Measurements from ENCODE around the gene TCEA3.

The TCEA3 gene

GRCh38 chr1:23461050-23461449 is 36.5 kb upstream of the TCEA3 start:
- no peak for DNase-seq (ENCODE audit: low read depth, low spot score)
- WGBS (ENCODE audit: insufficient coverage, insufficient read length) = no CpG with 5 or more reads among the region's 3 CpGs
- Histone ChIP-seq H3K27ac (ENCODE audit: low read length) (no peak overlapping the region), H3K9me3 (ENCODE audit: control insufficient read depth, insufficient read depth, low read length) (no peaks in the 10 kb centered on the region), H3K27me3 (ENCODE audit: control insufficient read depth, insufficient read depth, low read length) (no peaks in the 10 kb centered on the region), H3K4me1 (ENCODE audit: control insufficient read depth, insufficient read depth, low read length) (no peaks in the 10 kb centered on the region), H3K36me3 (ENCODE audit: control insufficient read depth, insufficient read depth, low read length) (no peaks in the 10 kb centered on the region; the same call in 1 of the 2 replicates), H3K4me3 (ENCODE audit: low read length) (no peak overlapping the region)

GRCh38 chr1:23460519-23460918 is 36.0 kb upstream of the TCEA3 start:
- Histone ChIP-seq H3K27me3 (ENCODE audit: control insufficient read depth, insufficient read depth, low read length) (no peaks in the 10 kb centered on the region), H3K4me1 (ENCODE audit: control insufficient read depth, insufficient read depth, low read length) (no peaks in the 10 kb centered on the region), H3K9me3 (ENCODE audit: control insufficient read depth, insufficient read depth, low read length) (no peaks in the 10 kb centered on the region), H3K27ac (ENCODE audit: low read length) (no peak overlapping the region), H3K4me3 (ENCODE audit: low read length) (no peak overlapping the region), H3K36me3 (ENCODE audit: control insufficient read depth, insufficient read depth, low read length) (no peaks in the 10 kb centered on the region; the same call in 1 of the 2 replicates)
- DNase-seq (ENCODE audit: low read depth, low spot score) = no peak
- WGBS (ENCODE audit: insufficient coverage, insufficient read length) = no CpG with 5 or more reads among the region's 4 CpGs

- H3K27me3 ChIP-seq (ENCODE audit: control insufficient read depth, insufficient read depth, low read length) = no peaks in the 10 kb centered on the region
- H3K36me3 ChIP-seq (ENCODE audit: control insufficient read depth, insufficient read depth, low read length) = peaks cover 4% of the 10 kb centered on the region
- H3K9me3 ChIP-seq (ENCODE audit: control insufficient read depth, insufficient read depth, low read length) = no peaks in the 10 kb centered on the region
- H3K27ac ChIP-seq (ENCODE audit: low read length) = no peak overlapping the region
- H3K4me1 ChIP-seq (ENCODE audit: control insufficient read depth, insufficient read depth, low read length) = no peaks in the 10 kb centered on the region
- WGBS (ENCODE audit: insufficient coverage, insufficient read length) = no CpG with 5 or more reads among the region's 2 CpGs
- DNase-seq (ENCODE audit: low read depth, low spot score) = peak; percentile 37
- H3K4me3 ChIP-seq (ENCODE audit: low read length) = no peak overlapping the region
Measured at GRCh38 chr1:23459338-23459757, 34.8 kb upstream of the TCEA3 start.

- Histone ChIP-seq H3K27me3 (ENCODE audit: control insufficient read depth, insufficient read depth, low read length) (no peaks in the 10 kb centered on the region), H3K9me3 (ENCODE audit: control insufficient read depth, insufficient read depth, low read length) (no peaks in the 10 kb centered on the region), H3K4me3 (ENCODE audit: low read length) (no peak overlapping the region), H3K27ac (ENCODE audit: low read length) (no peak overlapping the region), H3K4me1 (ENCODE audit: control insufficient read depth, insufficient read depth, low read length) (no peaks in the 10 kb centered on the region), H3K36me3 (ENCODE audit: control insufficient read depth, insufficient read depth, low read length) (peaks cover 4% of the 10 kb centered on the region)
- no peak for DNase-seq (ENCODE audit: low read depth, low spot score)
- no CpG with 5 or more reads among the region's 5 CpGs for whole genome bisulfite sequencing (ENCODE audit: insufficient coverage, insufficient read length)
Measured at GRCh38 chr1:23456226-23456625, 31.7 kb upstream of the TCEA3 start.

GRCh38 chr1:23453455-23454000 is 29.0 kb upstream of the TCEA3 start:
- Histone ChIP-seq H3K27me3 (ENCODE audit: control insufficient read depth, insufficient read depth, low read length) (no peaks in the 10 kb centered on the region), H3K4me1 (ENCODE audit: control insufficient read depth, insufficient read depth, low read length) (no peaks in the 10 kb centered on the region), H3K9me3 (ENCODE audit: control insufficient read depth, insufficient read depth, low read length) (no peaks in the 10 kb centered on the region), H3K27ac (ENCODE audit: low read length) (no peak overlapping the region), H3K36me3 (ENCODE audit: control insufficient read depth, insufficient read depth, low read length) (peaks cover 4% of the 10 kb centered on the region), H3K4me3 (ENCODE audit: low read length) (no peak overlapping the region)
- DNase-seq (ENCODE audit: low read depth, low spot score) = no peak
- no CpG with 5 or more reads among the region's 3 CpGs for WGBS (ENCODE audit: insufficient coverage, insufficient read length)

- peaks cover 4% of the 10 kb centered on the region for H3K36me3 ChIP-seq (ENCODE audit: control insufficient read depth, insufficient read depth, low read length)
Measured at GRCh38 chr1:23452011-23452411, 27.5 kb upstream of the TCEA3 start.

GRCh38 chr1:23451441-23451840 is 26.9 kb upstream of the TCEA3 start:
- H3K9me3 ChIP-seq (ENCODE audit: control insufficient read depth, insufficient read depth, low read length) = no peaks in the 10 kb centered on the region
- no peaks in the 10 kb centered on the region for H3K4me1 ChIP-seq (ENCODE audit: control insufficient read depth, insufficient read depth, low read length)
- no peak overlapping the region for H3K27ac ChIP-seq (ENCODE audit: low read length)
- peaks cover 4% of the 10 kb centered on the region for H3K36me3 ChIP-seq (ENCODE audit: control insufficient read depth, insufficient read depth, low read length)
- H3K4me3 ChIP-seq (ENCODE audit: low read length) = no peak overlapping the region
- H3K27me3 ChIP-seq (ENCODE audit: control insufficient read depth, insufficient read depth, low read length) = no peaks in the 10 kb centered on the region
- DNase-seq (ENCODE audit: low read depth, low spot score) = no peak
- WGBS (ENCODE audit: insufficient coverage, insufficient read length) = no CpG with 5 or more reads among the region's 1 CpG

More at GRCh38 chr1:23452011-23452411, 27.5 kb upstream of the TCEA3 start:
- H3K27ac ChIP-seq (ENCODE audit: low read length) = no peak overlapping the region
- DNase-seq (ENCODE audit: low read depth, low spot score) = no peak
- no peaks in the 10 kb centered on the region for H3K27me3 ChIP-seq (ENCODE audit: control insufficient read depth, insufficient read depth, low read length)
- H3K4me1 ChIP-seq (ENCODE audit: control insufficient read depth, insufficient read depth, low read length) = no peaks in the 10 kb centered on the region
- no peak overlapping the region for H3K4me3 ChIP-seq (ENCODE audit: low read length)
- WGBS (ENCODE audit: insufficient coverage, insufficient read length) = no CpG with 5 or more reads among the region's 5 CpGs
- H3K9me3 ChIP-seq (ENCODE audit: control insufficient read depth, insufficient read depth, low read length) = no peaks in the 10 kb centered on the region

- peaks cover 4% of the 10 kb centered on the region for H3K36me3 ChIP-seq (ENCODE audit: control insufficient read depth, insufficient read depth, low read length)
- no peak overlapping the region for H3K27ac ChIP-seq (ENCODE audit: low read length)
- no peaks in the 10 kb centered on the region for H3K4me1 ChIP-seq (ENCODE audit: control insufficient read depth, insufficient read depth, low read length)
- H3K27me3 ChIP-seq (ENCODE audit: control insufficient read depth, insufficient read depth, low read length) = no peaks in the 10 kb centered on the region
- no peak for DNase-seq (ENCODE audit: low read depth, low spot score)
- no peak overlapping the region for H3K4me3 ChIP-seq (ENCODE audit: low read length)
- WGBS (ENCODE audit: insufficient coverage, insufficient read length) = no CpG with 5 or more reads among the region's 4 CpGs
- no peaks in the 10 kb centered on the region for H3K9me3 ChIP-seq (ENCODE audit: control insufficient read depth, insufficient read depth, low read length)
Measured at GRCh38 chr1:23450894-23451293, 26.3 kb upstream of the TCEA3 start.

- no CpG with 5 or more reads among the region's 4 CpGs for WGBS (ENCODE audit: insufficient coverage, insufficient read length)
- no peak for DNase-seq (ENCODE audit: low read depth, low spot score)
- Histone ChIP-seq H3K9me3 (ENCODE audit: control insufficient read depth, insufficient read depth, low read length) (no peaks in the 10 kb centered on the region), H3K27me3 (ENCODE audit: control insufficient read depth, insufficient read depth, low read length) (no peaks in the 10 kb centered on the region), H3K4me1 (ENCODE audit: control insufficient read depth, insufficient read depth, low read length) (no peaks in the 10 kb centered on the region), H3K4me3 (ENCODE audit: low read length) (no peak overlapping the region), H3K36me3 (ENCODE audit: control insufficient read depth, insufficient read depth, low read length) (peaks cover 1% of the 10 kb centered on the region), H3K27ac (ENCODE audit: low read length) (no peak overlapping the region)
Measured at GRCh38 chr1:23449958-23450357, 25.4 kb upstream of the TCEA3 start.

GRCh38 chr1:23449306-23449705 is 24.8 kb upstream of the TCEA3 start:
- WGBS (ENCODE audit: insufficient coverage, insufficient read length) = no CpG with 5 or more reads among the region's 6 CpGs
- Histone ChIP-seq H3K4me1 (ENCODE audit: control insufficient read depth, insufficient read depth, low read length) (no peaks in the 10 kb centered on the region), H3K4me3 (ENCODE audit: low read length) (no peak overlapping the region), H3K9me3 (ENCODE audit: control insufficient read depth, insufficient read depth, low read length) (no peaks in the 10 kb centered on the region), H3K36me3 (ENCODE audit: control insufficient read depth, insufficient read depth, low read length) (no peaks in the 10 kb centered on the region), H3K27me3 (ENCODE audit: control insufficient read depth, insufficient read depth, low read length) (no peaks in the 10 kb centered on the region), H3K27ac (ENCODE audit: low read length) (no peak overlapping the region)
- no peak for DNase-seq (ENCODE audit: low read depth, low spot score)

- no peak for DNase-seq (ENCODE audit: low read depth, low spot score)
- no peaks in the 10 kb centered on the region for H3K4me1 ChIP-seq (ENCODE audit: control insufficient read depth, insufficient read depth, low read length)
- H3K9me3 ChIP-seq (ENCODE audit: control insufficient read depth, insufficient read depth, low read length) = no peaks in the 10 kb centered on the region
- H3K36me3 ChIP-seq (ENCODE audit: control insufficient read depth, insufficient read depth, low read length) = no peaks in the 10 kb centered on the region
- no peak overlapping the region for H3K4me3 ChIP-seq (ENCODE audit: low read length)
- no peak overlapping the region for H3K27ac ChIP-seq (ENCODE audit: low read length)
- H3K27me3 ChIP-seq (ENCODE audit: control insufficient read depth, insufficient read depth, low read length) = no peaks in the 10 kb centered on the region
- no CpG with 5 or more reads among the region's 1 CpG for WGBS (ENCODE audit: insufficient coverage, insufficient read length)
Measured at GRCh38 chr1:23448846-23449245, 24.3 kb upstream of the TCEA3 start.

All from iPS DF 6.9 (cell line).